Trophoblast cell (in vitro differentiated cells and primary cell): ENCODE measurements around the gene TNFRSF8.

Experiments
- DNase-seq, 2 donors: peaks; one replicate each; pipeline ENCODE4 v3.0.0-alpha.2; 2016
- H2AFZ ChIP-seq: 2 replicates; pipeline ENCODE4 v1.6.1; 2013; ENCODE audit warnings: low read length, moderate library complexity, mild to moderate bottlenecking; ENCODE audit not compliant: insufficient read depth, poor library complexity
- H2AK5ac ChIP-seq: 2 replicates; pipeline ENCODE4 v1.6.1; 2013; ENCODE audit warnings: mild to moderate bottlenecking, low read length
- H2BK120ac ChIP-seq: 2 replicates; pipeline ENCODE4 v1.6.1; 2013; ENCODE audit warnings: low read length, mild to moderate bottlenecking, moderate library complexity; ENCODE audit not compliant: insufficient read depth, poor library complexity
- H2BK12ac ChIP-seq: 2 replicates; pipeline ENCODE4 v1.6.1; 2013; ENCODE audit warnings: mild to moderate bottlenecking, low read length, moderate library complexity
- H2BK5ac ChIP-seq: 2 replicates; pipeline ENCODE4 v1.6.1; 2013; ENCODE audit warnings: low read length, low read depth, moderate library complexity, mild to moderate bottlenecking; ENCODE audit not compliant: poor library complexity
- H3K14ac ChIP-seq: 2 replicates; pipeline ENCODE4 v1.6.1; 2013; ENCODE audit warnings: mild to moderate bottlenecking, low read length
- H3K18ac ChIP-seq: 2 replicates; pipeline ENCODE4 v1.6.1; 2013; ENCODE audit warnings: mild to moderate bottlenecking, low read length
- H3K23ac ChIP-seq: 2 replicates; pipeline ENCODE4 v1.6.1; 2013; ENCODE audit warnings: low read length
- H3K27ac ChIP-seq: 2 replicates; pipeline ENCODE4 v1.5.1; 2013; ENCODE audit warnings: low read depth, mild to moderate bottlenecking, inconsistent platforms, low read length, moderate library complexity
- H3K27me3 ChIP-seq: 2 replicates; pipeline ENCODE4 v1.6.1; 2013; ENCODE audit warnings: inconsistent platforms, mild to moderate bottlenecking, low read length, moderate library complexity; ENCODE audit not compliant: insufficient read depth
- H3K36me3 ChIP-seq, 2 experiments: 1 replicate in 1 of 2; 2 replicates in 1 of 2; pipeline ENCODE4 v1.6.1; 2013; ENCODE audit warnings: low read length in 2 of 2, mild to moderate bottlenecking in 2 of 2, moderate library complexity in 1 of 2; ENCODE audit not compliant: insufficient read depth in 2 of 2, control insufficient read depth in 1 of 2
- H3K4ac ChIP-seq: 2 replicates; pipeline ENCODE4 v1.6.1; 2013; ENCODE audit warnings: low read depth, mild to moderate bottlenecking, low read length, moderate library complexity
- H3K4me1 ChIP-seq, 2 experiments: 1 replicate in 1 of 2; 2 replicates in 1 of 2; pipeline ENCODE4 v1.6.1; 2013; ENCODE audit warnings: low read length in 2 of 2, mild to moderate bottlenecking in 2 of 2, moderate library complexity in 1 of 2; ENCODE audit not compliant: insufficient read depth in 2 of 2, control insufficient read depth in 1 of 2
- H3K4me2 ChIP-seq: 2 replicates; pipeline ENCODE4 v1.6.1; 2013; ENCODE audit warnings: inconsistent platforms, mild to moderate bottlenecking, low read length, moderate library complexity
- H3K4me3 ChIP-seq: 2 replicates; pipeline ENCODE4 v1.5.1; 2013; ENCODE audit warnings: mild to moderate bottlenecking, low read depth, low read length, inconsistent platforms
- H3K79me1 ChIP-seq: one replicate; pipeline ENCODE4 v1.6.1; 2013; ENCODE audit warnings: low read length
- H3K79me2 ChIP-seq: 2 replicates; pipeline ENCODE4 v1.6.1; 2013; ENCODE audit warnings: low read length, mild to moderate bottlenecking; ENCODE audit not compliant: control insufficient read depth, insufficient read depth, poor library complexity
- H3K9ac ChIP-seq: 2 replicates; pipeline ENCODE4 v1.6.1; 2013; ENCODE audit warnings: mild to moderate bottlenecking, low read length
- H3K9me3 ChIP-seq: 2 replicates; pipeline ENCODE4 v1.6.1; 2013; ENCODE audit warnings: low read depth, mild to moderate bottlenecking, control low read depth, inconsistent platforms, low read length; ENCODE audit not compliant: insufficient read depth
- H4K12ac ChIP-seq: 2 replicates; pipeline ENCODE4 v1.6.1; 2013; ENCODE audit warnings: low read depth, mild to moderate bottlenecking, low read length, moderate library complexity
- H4K8ac ChIP-seq: 2 replicates; pipeline ENCODE4 v1.6.1; 2013; ENCODE audit warnings: low read depth, mild to moderate bottlenecking, low read length, moderate library complexity
- H4K91ac ChIP-seq: one replicate; pipeline ENCODE4 v1.6.1; 2013; ENCODE audit warnings: low read depth, mild to moderate bottlenecking, low read length, moderate library complexity
- WGBS: extraction: QIAGEN DNeasy Blood & Tissue Kit; methylation state at CpG from one replicate; pipeline ENCODE4 v1.1.7; 2013; ENCODE audit warnings: missing lambda C conversion rate; ENCODE audit not compliant: insufficient read length, insufficient coverage; ENCODE audit errors: extremely low coverage; 5-methylcytosine and 5-hydroxymethylcytosine counted together

Gene TNFRSF8

GRCh38 chr1:12056331-12056841 is 6.7 kb upstream of the TNFRSF8 start:
- Histone ChIP-seq H3K79me2 (no peaks in the 10 kb centered on the region), H3K9me3 (peaks cover 2% of the 10 kb centered on the region), H2BK120ac (no peak overlapping the region), H3K4me1 (peaks cover 22 to 25% of the 10 kb centered on the region in 2 experiments), H2BK5ac (no peak overlapping the region), H3K23ac (no peak overlapping the region), H3K18ac (no peak overlapping the region), H4K12ac (no peak overlapping the region), H3K79me1 (peaks cover 4% of the 10 kb centered on the region), H4K91ac (no peak overlapping the region), H3K36me3 (no peaks in the 10 kb centered on the region), H2AFZ (no peak overlapping the region), H2BK12ac (no peak overlapping the region), H3K14ac (no peak overlapping the region), H3K27ac (no peak overlapping the region), H2AK5ac (no peak overlapping the region), H3K4me3 (no peak overlapping the region), H3K9ac (no peak overlapping the region), H3K4me2 (no peak overlapping the region), H3K4ac (no peak overlapping the region), H4K8ac (no peak overlapping the region), H3K27me3 (no peaks in the 10 kb centered on the region)
- WGBS, result no CpG with 5 or more reads among the region's 16 CpGs
- no peak for DNase-seq

GRCh38 chr1:12057382-12057781 is 5.7 kb upstream of the TNFRSF8 start:
- H3K36me3 ChIP-seq, result no peaks in the 10 kb centered on the region
- H3K9me3 ChIP-seq, result peaks cover 2% of the 10 kb centered on the region
- no peak overlapping the region for H2AFZ ChIP-seq
- no peak overlapping the region for H2BK12ac ChIP-seq
- H3K27ac ChIP-seq, result no peak overlapping the region
- no peak overlapping the region for H3K18ac ChIP-seq
- no peak overlapping the region for H3K23ac ChIP-seq
- DNase-seq, result no peak
- H3K4me2 ChIP-seq, result no peak overlapping the region
- H2AK5ac ChIP-seq, result no peak overlapping the region
- H3K4me3 ChIP-seq, result no peak overlapping the region
- peaks cover 4% of the 10 kb centered on the region for H3K79me1 ChIP-seq
- H2BK120ac ChIP-seq, result no peak overlapping the region
- no peak overlapping the region for H4K12ac ChIP-seq
- H4K8ac ChIP-seq, result no peak overlapping the region
- no peak overlapping the region for H2BK5ac ChIP-seq
- H4K91ac ChIP-seq, result no peak overlapping the region
- no peak overlapping the region for H3K4ac ChIP-seq
- H3K9ac ChIP-seq, result no peak overlapping the region
- no peaks in the 10 kb centered on the region for H3K27me3 ChIP-seq
- H3K79me2 ChIP-seq, result no peaks in the 10 kb centered on the region
- no peak overlapping the region for H3K14ac ChIP-seq
- peaks cover 15 to 18% of the 10 kb centered on the region in 2 experiments for H3K4me1 ChIP-seq

- H3K27me3 ChIP-seq, result peaks cover 5% of the 10 kb centered on the region
Observed at GRCh38 chr1:12057940-12058687, 5.0 kb upstream of the TNFRSF8 start.

GRCh38 chr1:12059226-12059625 is 3.9 kb upstream of the TNFRSF8 start:
- H3K4me3 ChIP-seq, result no peak overlapping the region
- H3K27me3 ChIP-seq, result peaks cover 15% of the 10 kb centered on the region
- H2AFZ ChIP-seq, result no peak overlapping the region
- H3K4ac ChIP-seq, result no peak overlapping the region
- H3K23ac ChIP-seq, result no peak overlapping the region
- H3K36me3 ChIP-seq, result no peaks in the 10 kb centered on the region
- no peak overlapping the region for H2BK12ac ChIP-seq
- H4K12ac ChIP-seq, result no peak overlapping the region
- no peak overlapping the region for H3K14ac ChIP-seq
- no peaks in the 10 kb centered on the region for H3K79me2 ChIP-seq
- peaks cover 12 to 13% of the 10 kb centered on the region in 2 experiments for H3K4me1 ChIP-seq
- H4K8ac ChIP-seq, result no peak overlapping the region
- no peak overlapping the region for H2BK120ac ChIP-seq
- DNase-seq, result no peak
- no peak overlapping the region for H2AK5ac ChIP-seq
- no peak overlapping the region for H3K27ac ChIP-seq
- no peak overlapping the region for H3K18ac ChIP-seq
- H3K9me3 ChIP-seq, result peaks cover 4% of the 10 kb centered on the region
- no peak overlapping the region for H2BK5ac ChIP-seq
- no peak overlapping the region for H3K4me2 ChIP-seq
- H3K9ac ChIP-seq, result no peak overlapping the region
- no CpG with 5 or more reads among the region's 3 CpGs for WGBS
- no peak overlapping the region for H4K91ac ChIP-seq
- peaks cover 4% of the 10 kb centered on the region for H3K79me1 ChIP-seq

More at GRCh38 chr1:12057940-12058687, 5.0 kb upstream of the TNFRSF8 start:
- Histone ChIP-seq H3K27ac (no peak overlapping the region), H3K4me3 (no peak overlapping the region), H4K91ac (no peak overlapping the region), H3K18ac (no peak overlapping the region), H3K9me3 (peaks cover 2% of the 10 kb centered on the region), H3K23ac (no peak overlapping the region), H3K79me1 (peaks cover 4% of the 10 kb centered on the region), H2BK120ac (no peak overlapping the region), H3K36me3 (no peaks in the 10 kb centered on the region), H2BK5ac (no peak overlapping the region), H3K4me2 (no peak overlapping the region), H2AFZ (no peak overlapping the region), H4K12ac (no peak overlapping the region), H3K79me2 (no peaks in the 10 kb centered on the region), H3K9ac (no peak overlapping the region), H2AK5ac (no peak overlapping the region), H2BK12ac (no peak overlapping the region), H3K4me1 (peaks cover 13 to 15% of the 10 kb centered on the region in 2 experiments), H3K14ac (no peak overlapping the region), H3K4ac (no peak overlapping the region), H4K8ac (no peak overlapping the region)
- DNase-seq, result no peak
- no CpG with 5 or more reads among the region's 4 CpGs for WGBS
